ENCODE measurements around the gene CDC7. TPM values are rescaled to one million over a fixed set of nuclear protein-coding genes. Genes with fewer than 3 reads are reported as not detected.
A peak's percentile ranks its signal among the peaks of the same experiment; 100 is the strongest.

The CDC7 gene
- total RNA-seq, 1 experiment from 2014 or later = 15.6 TPM

DNA sequence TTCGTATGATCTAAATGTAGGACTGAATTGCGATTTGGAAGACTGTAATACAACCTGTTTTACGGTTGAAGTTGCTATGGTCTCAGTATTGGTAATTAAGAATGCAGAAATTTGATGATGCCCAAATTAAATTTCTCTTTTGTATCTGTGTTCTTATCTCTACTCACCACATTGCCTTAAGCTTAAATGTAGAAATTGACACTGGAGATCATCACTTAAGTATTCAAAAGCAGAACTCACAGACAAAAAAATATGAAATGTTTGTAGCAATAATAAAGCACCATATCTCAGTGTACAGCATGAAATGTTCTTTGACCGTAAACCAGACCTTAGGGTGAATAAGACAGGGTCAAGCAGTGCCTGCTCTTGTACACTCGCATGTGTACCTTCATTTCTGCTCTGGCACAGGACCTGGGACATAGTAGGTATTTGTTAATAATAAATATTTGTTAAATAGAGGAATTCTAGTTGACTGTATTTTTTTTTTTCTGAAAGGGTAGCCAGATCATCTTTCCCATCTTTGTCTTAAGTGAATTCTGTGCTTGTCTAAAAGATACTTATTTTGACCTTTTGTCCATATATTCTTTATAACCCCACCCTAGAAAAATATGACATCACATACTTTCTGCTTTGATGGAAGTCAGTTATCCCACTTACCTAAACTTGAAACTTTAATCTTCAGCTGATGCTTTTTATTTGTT, 1.5 kb downstream of the CDC7 start:
- intact Hi-C loops (cut with micrococcal nuclease; ENCODE audit: unreplicated experiment) = loop anchor here (2.0 to 5.0 kb wide), 4 partner anchors 60 to 335 kb away; no protein-coding TSS in a partner anchor

DNA sequence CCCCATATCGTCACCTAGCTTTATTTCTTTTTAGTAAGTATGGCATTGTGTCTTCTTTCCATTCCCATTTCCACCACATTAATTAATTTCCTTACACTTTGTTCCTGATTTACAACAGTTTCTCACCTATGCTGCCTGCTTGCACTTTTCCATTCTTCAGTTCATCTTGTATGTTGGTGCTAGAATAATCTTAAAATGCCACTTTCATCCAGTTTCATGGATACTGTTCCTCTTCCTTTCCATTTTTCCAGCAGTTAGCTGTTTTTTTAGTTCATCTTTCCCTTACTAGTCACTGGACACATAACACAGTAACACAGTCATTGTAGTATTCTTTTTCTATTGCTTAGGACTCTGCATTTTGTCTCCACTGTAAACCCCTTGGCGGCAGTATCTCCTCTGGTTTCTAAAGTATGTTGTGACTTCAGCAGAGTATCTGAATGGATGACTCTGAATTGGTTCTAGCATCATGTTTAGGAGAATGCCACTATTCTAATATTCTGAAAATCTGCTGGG, 2.1 kb downstream of the CDC7 start:
- Mint-ChIP-seq H3K27me3 (ENCODE audit: unreplicated experiment) (no peaks in the 10 kb centered on the region), H3K9me3 (ENCODE audit: low read depth, unreplicated experiment) (no peaks in the 10 kb centered on the region), H3K27ac (ENCODE audit: unreplicated experiment) (peak overlapping the region; percentile 28), H3K4me1 (ENCODE audit: low read depth, unreplicated experiment) (peaks cover 18% of the 10 kb centered on the region), H3K36me3 (ENCODE audit: insufficient read depth, unreplicated experiment) (peaks cover 4% of the 10 kb centered on the region), H3K4me3 (ENCODE audit: low read depth, unreplicated experiment) (no peak overlapping the region)
- intact Hi-C loops (cut with micrococcal nuclease; ENCODE audit: unreplicated experiment) = loop anchor here (2.0 to 5.0 kb wide), 4 partner anchors 60 to 335 kb away; no protein-coding TSS in a partner anchor
- no peak for DNase-seq
- BruUV-seq (replicated peaks) = no TSS peak
- TF ChIP-seq, protein P1, sequence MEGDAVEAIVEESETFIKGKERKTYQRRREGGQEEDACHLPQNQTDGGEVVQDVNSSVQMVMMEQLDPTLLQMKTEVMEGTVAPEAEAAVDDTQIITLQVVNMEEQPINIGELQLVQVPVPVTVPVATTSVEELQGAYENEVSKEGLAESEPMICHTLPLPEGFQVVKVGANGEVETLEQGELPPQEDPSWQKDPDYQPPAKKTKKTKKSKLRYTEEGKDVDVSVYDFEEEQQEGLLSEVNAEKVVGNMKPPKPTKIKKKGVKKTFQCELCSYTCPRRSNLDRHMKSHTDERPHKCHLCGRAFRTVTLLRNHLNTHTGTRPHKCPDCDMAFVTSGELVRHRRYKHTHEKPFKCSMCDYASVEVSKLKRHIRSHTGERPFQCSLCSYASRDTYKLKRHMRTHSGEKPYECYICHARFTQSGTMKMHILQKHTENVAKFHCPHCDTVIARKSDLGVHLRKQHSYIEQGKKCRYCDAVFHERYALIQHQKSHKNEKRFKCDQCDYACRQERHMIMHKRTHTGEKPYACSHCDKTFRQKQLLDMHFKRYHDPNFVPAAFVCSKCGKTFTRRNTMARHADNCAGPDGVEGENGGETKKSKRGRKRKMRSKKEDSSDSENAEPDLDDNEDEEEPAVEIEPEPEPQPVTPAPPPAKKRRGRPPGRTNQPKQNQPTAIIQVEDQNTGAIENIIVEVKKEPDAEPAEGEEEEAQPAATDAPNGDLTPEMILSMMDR (IDR thresholded peaks at IDR 0.05; ENCODE audit: unreplicated experiment) = no peak
- CTCF ChIA-PET = interaction anchor here (0.7 kb wide), 1 partner anchor 95 kb away, joined by 3 read pairs; no protein-coding TSS in a partner anchor

More for the DNA sequence above, 1.5 kb downstream of the CDC7 start:
- CTCF ChIA-PET = interaction anchor here (0.7 to 1.8 kb wide), 3 partner anchors 94 to 328 kb away, joined by 3 to 7 read pairs (median 4); no protein-coding TSS in a partner anchor
- Mint-ChIP-seq H3K36me3 (ENCODE audit: insufficient read depth, unreplicated experiment) (peaks cover 4% of the 10 kb centered on the region), H3K27ac (ENCODE audit: unreplicated experiment) (peak overlapping the region; percentile 28), H3K9me3 (ENCODE audit: low read depth, unreplicated experiment) (no peaks in the 10 kb centered on the region), H3K4me1 (ENCODE audit: low read depth, unreplicated experiment) (peaks cover 18% of the 10 kb centered on the region), H3K27me3 (ENCODE audit: unreplicated experiment) (no peaks in the 10 kb centered on the region), H3K4me3 (ENCODE audit: low read depth, unreplicated experiment) (no peak overlapping the region)
- BruUV-seq (replicated peaks) = TSS peak; percentile 36
- TF ChIP-seq, protein P1 (IDR thresholded peaks at IDR 0.05; ENCODE audit: unreplicated experiment) = no peak
- DNase-seq = no peak

DNA sequence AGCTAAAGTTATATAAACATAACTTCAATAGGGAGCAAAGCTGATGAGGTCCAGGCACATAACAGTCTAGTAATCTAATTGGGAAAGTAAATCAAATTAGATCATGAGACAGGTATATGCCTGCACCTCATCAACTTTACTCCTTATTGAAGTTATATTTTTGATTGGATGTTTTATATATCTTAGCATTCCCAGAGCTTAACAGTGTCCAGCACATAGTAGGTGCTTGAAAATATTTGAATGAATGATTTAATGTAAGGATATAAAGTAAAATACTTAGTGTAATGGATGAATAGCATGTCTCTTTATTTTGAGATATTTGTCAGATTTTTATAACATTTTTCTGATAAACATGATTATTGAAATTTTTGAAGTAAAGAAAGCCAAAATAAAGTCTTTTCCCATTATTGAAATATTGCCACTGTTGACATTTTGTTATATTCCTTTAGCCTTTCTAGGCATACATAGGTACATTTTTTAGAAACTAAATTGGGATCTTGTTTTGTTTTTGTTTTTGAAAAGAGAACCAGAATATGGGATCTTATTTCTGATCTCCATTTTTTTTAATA, 2.8 kb downstream of the CDC7 start:
- H3K4me3 Mint-ChIP-seq (ENCODE audit: low read depth, unreplicated experiment) = no peak overlapping the region
- H3K4me1 Mint-ChIP-seq (ENCODE audit: low read depth, unreplicated experiment) = peaks cover 18% of the 10 kb centered on the region
- no peak for DNase-seq
- H3K27ac Mint-ChIP-seq (ENCODE audit: unreplicated experiment) = no peak overlapping the region
- BruUV-seq (replicated peaks) = no TSS peak
- no peaks in the 10 kb centered on the region for H3K27me3 Mint-ChIP-seq (ENCODE audit: unreplicated experiment)
- CTCF ChIA-PET = no interaction called here
- TF ChIP-seq, protein P1 (IDR thresholded peaks at IDR 0.05; ENCODE audit: unreplicated experiment) = no peak
- no peaks in the 10 kb centered on the region for H3K9me3 Mint-ChIP-seq (ENCODE audit: low read depth, unreplicated experiment)
- intact Hi-C loops (cut with micrococcal nuclease; ENCODE audit: unreplicated experiment) = loop anchor here (2.0 to 5.0 kb wide), 4 partner anchors 61 to 336 kb away; no protein-coding TSS in a partner anchor
- H3K36me3 Mint-ChIP-seq (ENCODE audit: insufficient read depth, unreplicated experiment) = peaks cover 4% of the 10 kb centered on the region

DNA sequence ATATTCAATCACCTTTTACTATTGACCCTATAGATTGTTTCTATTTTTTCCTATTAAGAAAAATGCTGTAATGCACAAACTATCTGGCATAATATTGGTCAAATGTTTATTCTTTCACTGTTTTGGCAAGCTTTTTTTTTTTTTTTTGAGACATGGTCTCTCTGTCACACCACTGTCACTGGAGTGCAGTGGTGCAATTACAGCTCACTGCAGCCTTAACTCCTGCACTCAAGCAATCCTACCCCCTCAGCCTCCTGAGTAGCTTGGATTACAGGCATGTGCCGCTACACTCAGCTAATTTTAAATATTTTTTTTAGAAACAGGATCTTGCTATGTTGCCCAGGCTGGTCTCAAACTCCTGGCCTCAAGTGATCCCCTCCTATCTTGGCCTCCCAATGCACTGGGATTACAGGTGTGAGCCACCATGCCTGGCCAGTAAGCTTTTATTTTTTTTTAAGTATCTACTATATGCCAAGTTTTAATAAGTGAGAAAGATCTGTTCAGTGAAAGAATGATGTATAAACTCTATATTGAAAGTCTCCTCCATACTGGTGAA, 3.4 kb downstream of the CDC7 start:
- CTCF ChIA-PET = no interaction called here
- TF ChIP-seq, protein P1 (IDR thresholded peaks at IDR 0.05; ENCODE audit: unreplicated experiment) = no peak
- H3K36me3 Mint-ChIP-seq (ENCODE audit: insufficient read depth, unreplicated experiment) = peaks cover 4% of the 10 kb centered on the region

More for the DNA sequence above, 3.4 kb downstream of the CDC7 start:
- Mint-ChIP-seq H3K9me3 (ENCODE audit: low read depth, unreplicated experiment) (no peaks in the 10 kb centered on the region), H3K27me3 (ENCODE audit: unreplicated experiment) (no peaks in the 10 kb centered on the region), H3K27ac (ENCODE audit: unreplicated experiment) (no peak overlapping the region), H3K4me1 (ENCODE audit: low read depth, unreplicated experiment) (peaks cover 18% of the 10 kb centered on the region), H3K4me3 (ENCODE audit: low read depth, unreplicated experiment) (no peak overlapping the region)
- intact Hi-C loops (cut with micrococcal nuclease; ENCODE audit: unreplicated experiment) = loop anchor here (2.0 to 5.0 kb wide), 4 partner anchors 62 to 337 kb away; no protein-coding TSS in a partner anchor
- DNase-seq = no peak
- BruUV-seq (replicated peaks) = no TSS peak
